Measurements from ENCODE around the gene RBMS1.

Gene RBMS1

GRCh38 chr2:160432633-160433032, 61.0 kb downstream of the RBMS1 start:
- Histone ChIP-seq H3K27ac (no peak overlapping the region), H3K4me3 (no peak overlapping the region), H3K4me1 (peaks cover 0 to 49% (median 12%) of the 10 kb centered on the region in 4 donors), H3K36me3 (peaks cover 0 to 6% (median 0%) of the 10 kb centered on the region in 3 donors), H3K27me3 (no peaks in the 10 kb centered on the region), H3K9me3 (peaks cover 0 to 5% (median 0%) of the 10 kb centered on the region in 3 donors)
- no peak for TF ChIP-seq CTCF (IDR thresholded peaks at IDR 0.05)
- no peak for DNase-seq
- intact Hi-C loops (cut with DNase I; ENCODE audit: low total_unique reads): no loop called here

GRCh38 chr2:160431441-160431840, 62.2 kb downstream of the RBMS1 start:
- no peak overlapping the region for H3K27ac ChIP-seq
- no peak for DNase-seq
- no peak for TF ChIP-seq CTCF (IDR thresholded peaks at IDR 0.05)
- intact Hi-C loops (cut with DNase I; ENCODE audit: low total_unique reads): no loop called here
- H3K36me3 ChIP-seq: peaks cover 0 to 6% (median 0%) of the 10 kb centered on the region in 3 donors
- no peaks in the 10 kb centered on the region for H3K27me3 ChIP-seq
- peaks cover 0 to 49% (median 12%) of the 10 kb centered on the region in 4 donors for H3K4me1 ChIP-seq
- H3K9me3 ChIP-seq: peaks cover 0 to 5% (median 0%) of the 10 kb centered on the region in 3 donors
- H3K4me3 ChIP-seq: no peak overlapping the region

GRCh38 chr2:160430001-160430344, 63.6 kb downstream of the RBMS1 start:
- intact Hi-C loops (cut with DNase I; ENCODE audit: low total_unique reads): no loop called here
- Histone ChIP-seq H3K9me3 (peaks cover 0 to 5% (median 0%) of the 10 kb centered on the region in 3 donors), H3K36me3 (peaks cover 0 to 6% (median 0%) of the 10 kb centered on the region in 3 donors), H3K27ac (peak overlapping the region; percentile 65 to 66), H3K27me3 (no peaks in the 10 kb centered on the region), H3K4me3 (no peak overlapping the region), H3K4me1 (peaks cover 0 to 49% (median 12%) of the 10 kb centered on the region in 4 donors)
- TF ChIP-seq CTCF (IDR thresholded peaks at IDR 0.05): no peak
- no peak for DNase-seq

- Histone ChIP-seq H3K27ac (peak overlapping the region; percentile 65 to 66), H3K27me3 (no peaks in the 10 kb centered on the region), H3K36me3 (peaks cover 0 to 6% (median 0%) of the 10 kb centered on the region in 3 donors), H3K9me3 (peaks cover 0 to 5% (median 0%) of the 10 kb centered on the region in 3 donors), H3K4me3 (no peak overlapping the region), H3K4me1 (peaks cover 0 to 44% (median 9%) of the 10 kb centered on the region in 4 donors)
- TF ChIP-seq CTCF (IDR thresholded peaks at IDR 0.05): peak; percentile 54 to 61
- DNase-seq: no peak
- intact Hi-C loops (cut with DNase I; ENCODE audit: low total_unique reads): no loop called here
These were observed 64.2 kb downstream of the RBMS1 start for GRCh38 chr2:160429248-160430000.

- peaks cover 0 to 5% (median 0%) of the 10 kb centered on the region in 3 donors for H3K9me3 ChIP-seq
- H3K4me1 ChIP-seq: peaks cover 0 to 36% (median 4%) of the 10 kb centered on the region in 4 donors
- intact Hi-C loops (cut with DNase I; ENCODE audit: low total_unique reads): no loop called here
- H3K27me3 ChIP-seq: no peaks in the 10 kb centered on the region
- no peak for DNase-seq
- H3K36me3 ChIP-seq: peaks cover 0 to 6% (median 0%) of the 10 kb centered on the region in 3 donors
- H3K27ac ChIP-seq: peak overlapping the region; percentile 65 to 66
- no peak for TF ChIP-seq CTCF (IDR thresholded peaks at IDR 0.05)
- peak overlapping the region; percentile 15 to 34 for H3K4me3 ChIP-seq
These were observed 65.2 kb downstream of the RBMS1 start for GRCh38 chr2:160428405-160428763.

Measured in tibial artery (tissue), 4 donors.